Mammary epithelial cell (primary cell): ENCODE results near the gene TYRO3.

Experiments used
- EZH2 ChIP-seq: IDR thresholded peaks from 2 replicates; pipeline ENCODE4 v1.6.1; 2012; ENCODE audit warnings: low read length, inconsistent platforms, borderline replicate concordance
- TF ChIP-seq, protein P1 (sequence below), 2 donors: IDR thresholded peaks in 1 of 2; conservative IDR thresholded peaks in 1 of 2; 2 replicates each; pipeline ENCODE4 v1.5.1; 2011 to 2012; ENCODE audit warnings: inconsistent platforms in 2 of 2, low read length in 2 of 2, mild to moderate bottlenecking in 2 of 2, control low read depth in 1 of 2, low read depth in 1 of 2; ENCODE audit not compliant: insufficient read depth in 1 of 2; ENCODE audit errors: extremely low read depth in 1 of 2

DNA sequence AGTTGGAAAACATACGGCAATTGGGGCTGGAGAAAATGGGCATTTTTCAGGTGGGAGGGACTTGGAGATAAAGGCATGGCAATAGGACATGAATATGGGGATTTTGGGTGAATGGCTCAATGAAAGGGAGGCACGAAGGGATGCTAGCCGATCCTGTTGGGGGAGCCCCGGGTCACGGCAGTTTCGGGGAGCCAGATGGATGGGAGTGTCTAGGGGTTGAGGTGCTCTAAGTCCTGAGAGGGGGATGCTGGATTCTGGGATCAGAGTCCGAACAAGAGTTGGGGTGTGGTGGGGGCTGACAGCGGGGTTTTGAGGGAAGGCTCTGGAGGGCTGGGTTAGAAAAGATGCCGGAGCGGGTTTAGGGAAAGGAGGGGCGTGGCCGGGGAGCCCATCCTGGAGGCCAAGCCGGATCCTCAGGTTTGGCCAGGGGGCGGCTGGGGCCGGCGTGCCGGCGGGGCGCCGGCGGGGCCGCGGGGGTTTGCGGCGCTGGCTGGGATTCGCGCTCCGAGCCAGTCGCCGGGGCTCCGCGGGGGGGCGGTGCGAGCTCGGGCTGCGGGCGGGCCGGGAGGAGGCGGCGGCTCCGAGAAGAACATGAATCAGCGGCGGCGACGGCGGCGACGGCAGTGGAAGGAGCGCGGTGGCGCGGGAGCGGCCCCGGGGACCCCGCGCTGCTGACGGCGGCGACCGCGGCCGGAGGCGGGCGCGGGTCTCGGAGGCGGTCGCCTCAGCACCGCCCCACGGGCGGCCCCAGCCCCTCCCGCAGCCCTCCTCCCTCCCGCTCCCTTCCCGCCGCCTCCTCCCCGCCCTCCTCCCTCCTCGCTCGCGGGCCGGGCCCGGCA, at the start of gene TYRO3:
- TF ChIP-seq, protein P1, sequence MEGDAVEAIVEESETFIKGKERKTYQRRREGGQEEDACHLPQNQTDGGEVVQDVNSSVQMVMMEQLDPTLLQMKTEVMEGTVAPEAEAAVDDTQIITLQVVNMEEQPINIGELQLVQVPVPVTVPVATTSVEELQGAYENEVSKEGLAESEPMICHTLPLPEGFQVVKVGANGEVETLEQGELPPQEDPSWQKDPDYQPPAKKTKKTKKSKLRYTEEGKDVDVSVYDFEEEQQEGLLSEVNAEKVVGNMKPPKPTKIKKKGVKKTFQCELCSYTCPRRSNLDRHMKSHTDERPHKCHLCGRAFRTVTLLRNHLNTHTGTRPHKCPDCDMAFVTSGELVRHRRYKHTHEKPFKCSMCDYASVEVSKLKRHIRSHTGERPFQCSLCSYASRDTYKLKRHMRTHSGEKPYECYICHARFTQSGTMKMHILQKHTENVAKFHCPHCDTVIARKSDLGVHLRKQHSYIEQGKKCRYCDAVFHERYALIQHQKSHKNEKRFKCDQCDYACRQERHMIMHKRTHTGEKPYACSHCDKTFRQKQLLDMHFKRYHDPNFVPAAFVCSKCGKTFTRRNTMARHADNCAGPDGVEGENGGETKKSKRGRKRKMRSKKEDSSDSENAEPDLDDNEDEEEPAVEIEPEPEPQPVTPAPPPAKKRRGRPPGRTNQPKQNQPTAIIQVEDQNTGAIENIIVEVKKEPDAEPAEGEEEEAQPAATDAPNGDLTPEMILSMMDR (conservative IDR thresholded peaks at IDR 0.05 in 1 of 2, IDR thresholded peaks at IDR 0.05 in 1 of 2; ENCODE audit: extremely low read depth in 1 of 2, insufficient read depth in 1 of 2, low read depth in 1 of 2, low read length in 2 of 2) = no peak
- no peak for TF ChIP-seq EZH2
